GM23338 (cell line): Measurements from ENCODE around the gene CFTR. TPM values are rescaled to one million over a fixed set of nuclear protein-coding genes. Genes with fewer than 3 reads are reported as not detected.

ENCODE experiments used
- ATAC-seq: fragments of 200-7000 bp; cut with Tn5 transposase; 3 replicates; pipeline ENCODE4 v1.9.1; 2020
- DNase-seq: peaks from one replicate; pipeline ENCODE4 v3.0.0-alpha.2; 2015; ENCODE audit warnings: low spot score
- H2AFZ ChIP-seq: fragments of 200-600 bp; sonication (generic); 2 replicates; pipeline ENCODE4 v1.8.0; 2016; ENCODE audit warnings: antibody characterized with exemption, mild to moderate bottlenecking, moderate library complexity
- H3F3A ChIP-seq: fragments of 200-600 bp; sonication (generic); replicated peaks from 2 replicates; pipeline ENCODE4 v1.8.0; 2017; ENCODE audit warnings: antibody characterized with exemption, mixed run types, low read depth
- H3K27ac ChIP-seq: fragments of 200-600 bp; sonication (generic); 2 replicates; pipeline ENCODE4 v1.6.1; 2016; ENCODE audit warnings: low read depth
- H3K27me3 ChIP-seq: fragments of 200-600 bp; sonication (generic); 2 replicates; pipeline ENCODE4 v1.8.0; 2016; ENCODE audit warnings: mild to moderate bottlenecking, mixed run types, moderate library complexity; ENCODE audit not compliant: insufficient read depth
- H3K36me3 ChIP-seq: fragments of 200-600 bp; sonication (generic); 2 replicates; pipeline ENCODE4 v1.8.0; 2016; ENCODE audit warnings: mild to moderate bottlenecking; ENCODE audit not compliant: insufficient read depth
- H3K4me1 ChIP-seq: fragments of 200-600 bp; sonication (generic); 2 replicates; pipeline ENCODE4 v1.8.0; 2016; ENCODE audit warnings: mild to moderate bottlenecking, moderate library complexity; ENCODE audit not compliant: insufficient read depth
- H3K4me2 ChIP-seq: fragments of 200-600 bp; sonication (generic); 2 replicates; pipeline ENCODE4 v1.7.1; 2017; ENCODE audit warnings: mixed run types
- H3K4me3 ChIP-seq: fragments of 200-600 bp; sonication (generic); 2 replicates; pipeline ENCODE4 v1.6.1; 2016; ENCODE audit warnings: mixed run types
- H3K79me2 ChIP-seq: fragments of 200-600 bp; sonication (generic); replicated peaks from 2 replicates; pipeline ENCODE4 v1.8.0; 2017; ENCODE audit warnings: mild to moderate bottlenecking; ENCODE audit not compliant: insufficient read depth
- H3K9me2 ChIP-seq: fragments of 200-600 bp; sonication (generic); 2 replicates; pipeline ENCODE4 v1.8.0; 2017; ENCODE audit not compliant: insufficient read depth
- H4K20me1 ChIP-seq: fragments of 200-600 bp; sonication (generic); replicated peaks from 2 replicates; pipeline ENCODE4 v1.8.0; 2017; ENCODE audit warnings: mild to moderate bottlenecking; ENCODE audit not compliant: insufficient read depth
- H3K27ac Mint-ChIP-seq: 2 replicates; pipeline ENCODE4 v1.8.0; 2020; ENCODE audit warnings: inconsistent platforms, mild to moderate bottlenecking, moderate library complexity, mixed read lengths
- H3K27me3 Mint-ChIP-seq: 3 replicates; pipeline ENCODE4 v1.8.0; 2022; ENCODE audit warnings: low read depth, mild to moderate bottlenecking, moderate library complexity, mixed read lengths, inconsistent platforms; ENCODE audit not compliant: insufficient read depth, poor library complexity
- H3K36me3 Mint-ChIP-seq: 3 replicates; pipeline ENCODE4 v1.8.0; 2021; ENCODE audit warnings: low read depth, mild to moderate bottlenecking, inconsistent platforms, moderate library complexity, mixed read lengths
- H3K4me1 Mint-ChIP-seq: 3 replicates; pipeline ENCODE4 v1.8.0; 2020; ENCODE audit warnings: mild to moderate bottlenecking, inconsistent platforms, mixed read lengths
- H3K4me3 Mint-ChIP-seq: 3 replicates; pipeline ENCODE4 v1.8.0; 2021; ENCODE audit warnings: moderate library complexity, mild to moderate bottlenecking, inconsistent platforms, mixed read lengths
- H3K9me3 Mint-ChIP-seq: 3 replicates; pipeline ENCODE4 v1.8.0; 2020; ENCODE audit warnings: moderate library complexity, mild to moderate bottlenecking, inconsistent platforms, mixed read lengths
- CREB1 ChIP-seq: fragments of 250-450 bp; sonication (Bioruptor Pico); IDR thresholded peaks from 2 replicates; pipeline ENCODE4 v1.5.0; 2020; ENCODE audit warnings: low read depth, mild to moderate bottlenecking, moderate library complexity
- CTCF ChIP-seq, 2 experiments: fragments of 200-600 bp in 1 of 2; sonication (generic) in 1 of 2; conservative IDR thresholded peaks; 2 replicates each; pipeline versions ENCODE4 v1.5.1 to v1.6.1; 2016 to 2017; ENCODE audit warnings: antibody characterized with exemption in 2 of 2, low read depth in 2 of 2, mild to moderate bottlenecking in 2 of 2, moderate library complexity in 1 of 2
- ETS1 ChIP-seq: IDR thresholded peaks from 2 replicates; pipeline ENCODE4 v1.6.1; 2016; ENCODE audit warnings: antibody characterized with exemption
- NANOG ChIP-seq: IDR thresholded peaks from 2 replicates; pipeline ENCODE4 v1.6.1; 2016; ENCODE audit warnings: antibody characterized with exemption, borderline replicate concordance
- POLR2AphosphoS5 ChIP-seq: IDR thresholded peaks from 2 replicates; pipeline ENCODE4 v1.6.1; 2016; ENCODE audit warnings: antibody characterized with exemption, low read depth
- REST ChIP-seq: IDR thresholded peaks from one replicate; pipeline ENCODE4 v1.6.1; 2018; ENCODE audit warnings: antibody characterized with exemption; ENCODE audit not compliant: unreplicated experiment
- STAT1 ChIP-seq: IDR thresholded peaks from one replicate; pipeline ENCODE4 v1.6.1; 2016; ENCODE audit warnings: antibody characterized with exemption; ENCODE audit not compliant: unreplicated experiment
- ZNF114 ChIP-seq: fragments of 250-450 bp; sonication (Bioruptor Pico); IDR thresholded peaks from 2 replicates; pipeline ENCODE4 v1.5.0; 2020; ENCODE audit warnings: mild to moderate bottlenecking, moderate library complexity
- ZNF331 ChIP-seq: fragments of 250-450 bp; sonication (Bioruptor Pico); IDR thresholded peaks from 2 replicates; pipeline ENCODE4 v1.5.0; 2020; ENCODE audit warnings: low read depth, mild to moderate bottlenecking, moderate library complexity
- ZNF462 ChIP-seq: fragments of 250-450 bp; sonication (Bioruptor Pico); IDR thresholded peaks from 2 replicates; pipeline ENCODE4 v1.5.0; 2020; ENCODE audit warnings: mild to moderate bottlenecking, moderate library complexity
- polyA plus RNA-seq: library from polyadenylated mRNA; unstranded; fragments of >200 nt; fragmentation: Nextera tagmentation; extraction: Ambion mirVana; gene quantifications from 2 replicates; pipeline ENCODE4 v1.2.1, GENCODE V29; 2016
- total RNA-seq: library from RNA; depleted of rRNA; stranded (reverse); fragments of >200 nt; shearing (Covaris generic); gene quantifications from 2 replicates; pipeline ENCODE4 v1.2.3, GENCODE V29; 2014

The CFTR gene
- total and polyA plus RNA-seq, 2 experiments from 2014 or later, result 0.45 to 1.2 TPM

- TF ChIP-seq CTCF (conservative IDR thresholded peaks at IDR 0.05; ENCODE audit: low read depth in 2 of 2) (no peak), ZNF331 (CRISPR knock-in tag) (no peak), POLR2AphosphoS5 (no peak), NANOG (no peak), CREB1 (CRISPR knock-in tag) (no peak), REST (no peak), STAT1 (no peak), ETS1 (no peak), ZNF462 (CRISPR knock-in tag) (no peak), ZNF114 (CRISPR knock-in tag) (no peak)
- no peak for ATAC-seq
These were observed 9.2 kb downstream of the CFTR start for GRCh38 chr7:117489016-117489415.

More at GRCh38 chr7:117489016-117489415, 9.2 kb downstream of the CFTR start:
- Mint-ChIP-seq H3K4me1 (peaks cover 15% of the 10 kb centered on the region), H3K27ac (no peak overlapping the region), H3K9me3 (no peaks in the 10 kb centered on the region), H3K4me3 (no peak overlapping the region), H3K27me3 (peaks cover 3% of the 10 kb centered on the region), H3K36me3 (no peaks in the 10 kb centered on the region)
- Histone ChIP-seq H3K27me3 (no peaks in the 10 kb centered on the region), H3F3A (no peaks in the 10 kb centered on the region), H2AFZ (no peak overlapping the region), H3K4me3 (no peak overlapping the region), H3K4me2 (no peak overlapping the region), H3K9me2 (0 out of 2 replicates have a peak, but pooled peaks cover 4% of the 10 kb centered on the region), H3K79me2 (no peaks in the 10 kb centered on the region), H4K20me1 (no peaks in the 10 kb centered on the region), H3K4me1 (peaks cover 9% of the 10 kb centered on the region), H3K36me3 (no peaks in the 10 kb centered on the region), H3K27ac (no peak overlapping the region)
- no peak for DNase-seq
